ENCODE measurements around the gene POLR2A. TPM values are rescaled to one million over a fixed set of nuclear protein-coding genes. Genes with fewer than 3 reads are reported as not detected.

Gene POLR2A
- total RNA-seq, 1 donor from 2014 or later, result 151 TPM

- peak overlapping the region; percentile 30 for H2AFZ ChIP-seq (ENCODE audit: low read depth, low read length)
- H3K9me3 ChIP-seq (ENCODE audit: insufficient read depth, low read depth, low read length), result peaks cover 9% of the 10 kb centered on the region
- H3K27me3 ChIP-seq (ENCODE audit: insufficient read depth, low read length), result no peaks in the 10 kb centered on the region
- FAIRE-seq (no peak), DNase-seq (ENCODE audit: low read depth) (peak; percentile 70)
- H4K20me1 ChIP-seq (ENCODE audit: insufficient read depth, low read length), result no peaks in the 10 kb centered on the region
- TF ChIP-seq EZH2 (IDR thresholded peaks at IDR 0.05; ENCODE audit: insufficient read depth, low read length), result no peak
- no peak for TF ChIP-seq CTCF (IDR thresholded peaks at IDR 0.05; ENCODE audit: insufficient read depth, low read depth, low read length)
- peak overlapping the region; percentile 59 for H3K27ac Mint-ChIP-seq (ENCODE audit: unreplicated experiment)
- H3K27ac ChIP-seq (ENCODE audit: low read depth, low read length), result peak overlapping the region; percentile 23
- peaks cover 9% of the 10 kb centered on the region for H3K4me1 Mint-ChIP-seq (ENCODE audit: low read depth, unreplicated experiment)
- H3K4me3 Mint-ChIP-seq (ENCODE audit: unreplicated experiment), result peak overlapping the region; percentile 34
- H3K4me1 ChIP-seq (ENCODE audit: insufficient read depth, low read length), result peaks cover 5% of the 10 kb centered on the region
- peak overlapping the region; percentile 61 for H3K4me2 ChIP-seq (ENCODE audit: low read length)
- H3K36me3 Mint-ChIP-seq (ENCODE audit: low read depth, unreplicated experiment), result peaks cover 3% of the 10 kb centered on the region
- H3K27me3 Mint-ChIP-seq (ENCODE audit: low read depth, unreplicated experiment), result peaks cover 20% of the 10 kb centered on the region
- H3K79me2 ChIP-seq (ENCODE audit: insufficient read depth, low read length), result no peaks in the 10 kb centered on the region
- H3K36me3 ChIP-seq (ENCODE audit: insufficient read depth, low read length), result no peaks in the 10 kb centered on the region
- H3K9ac ChIP-seq (ENCODE audit: low read length), result peak overlapping the region; percentile 8
- H3K9me3 Mint-ChIP-seq (ENCODE audit: unreplicated experiment), result peaks cover 10% of the 10 kb centered on the region
- H3K4me3 ChIP-seq (ENCODE audit: insufficient read depth, low read depth, low read length), result no peak overlapping the region
Observed at GRCh38 chr17:7538891-7539545, 54.9 kb downstream of the POLR2A start.

GRCh38 chr17:7541074-7541621 is 57.0 kb downstream of the POLR2A start:
- H2AFZ ChIP-seq (ENCODE audit: low read depth, low read length), result no peak overlapping the region
- H3K4me2 ChIP-seq (ENCODE audit: low read length), result no peak overlapping the region
- no peaks in the 10 kb centered on the region for H3K36me3 ChIP-seq (ENCODE audit: insufficient read depth, low read length)
- Mint-ChIP-seq H3K4me3 (ENCODE audit: unreplicated experiment) (no peak overlapping the region), H3K27me3 (ENCODE audit: low read depth, unreplicated experiment) (peaks cover 23% of the 10 kb centered on the region), H3K4me1 (ENCODE audit: low read depth, unreplicated experiment) (peaks cover 9% of the 10 kb centered on the region), H3K36me3 (ENCODE audit: low read depth, unreplicated experiment) (no peaks in the 10 kb centered on the region), H3K9me3 (ENCODE audit: unreplicated experiment) (peaks cover 10% of the 10 kb centered on the region), H3K27ac (ENCODE audit: unreplicated experiment) (no peak overlapping the region)
- no peak overlapping the region for H3K9ac ChIP-seq (ENCODE audit: low read length)
- H3K27ac ChIP-seq (ENCODE audit: low read depth, low read length), result no peak overlapping the region
- H3K4me3 ChIP-seq (ENCODE audit: insufficient read depth, low read depth, low read length), result no peak overlapping the region
- FAIRE-seq (no peak), DNase-seq (ENCODE audit: low read depth) (no peak)
- H3K4me1 ChIP-seq (ENCODE audit: insufficient read depth, low read length), result peaks cover 5% of the 10 kb centered on the region
- no peaks in the 10 kb centered on the region for H4K20me1 ChIP-seq (ENCODE audit: insufficient read depth, low read length)
- peaks cover 9% of the 10 kb centered on the region for H3K9me3 ChIP-seq (ENCODE audit: insufficient read depth, low read depth, low read length)
- no peaks in the 10 kb centered on the region for H3K79me2 ChIP-seq (ENCODE audit: insufficient read depth, low read length)
- TF ChIP-seq CTCF (IDR thresholded peaks at IDR 0.05; ENCODE audit: insufficient read depth, low read depth, low read length), result no peak
- no peak for TF ChIP-seq EZH2 (IDR thresholded peaks at IDR 0.05; ENCODE audit: insufficient read depth, low read length)
- H3K27me3 ChIP-seq (ENCODE audit: insufficient read depth, low read length), result no peaks in the 10 kb centered on the region

DNA sequence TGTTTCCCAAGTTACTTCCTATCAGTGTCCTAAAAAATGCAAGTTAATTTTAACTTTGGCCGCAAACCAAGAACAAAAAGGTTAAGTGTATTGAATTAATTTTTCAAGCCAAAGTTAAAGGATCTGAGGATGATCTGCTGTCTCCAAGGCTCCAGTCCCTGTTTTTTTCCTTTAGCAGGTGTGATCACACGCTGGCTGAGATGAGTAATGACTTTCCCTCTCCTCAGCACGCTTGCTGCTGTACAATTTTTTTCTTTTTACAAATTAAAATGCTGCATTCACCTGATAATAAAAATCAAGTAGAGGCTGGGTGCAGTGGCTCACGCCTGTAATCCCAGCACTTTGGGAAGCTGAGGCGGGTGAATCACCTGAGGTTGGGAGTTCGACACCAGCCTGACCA is 60.7 kb downstream of the POLR2A start:
- TF ChIP-seq CTCF (IDR thresholded peaks at IDR 0.05; ENCODE audit: insufficient read depth, low read depth, low read length) (no peak), EZH2 (IDR thresholded peaks at IDR 0.05; ENCODE audit: insufficient read depth, low read length) (no peak)
- no peaks in the 10 kb centered on the region for H3K36me3 ChIP-seq (ENCODE audit: insufficient read depth, low read length)
- no peaks in the 10 kb centered on the region for H4K20me1 ChIP-seq (ENCODE audit: insufficient read depth, low read length)
- no peak overlapping the region for H3K27ac Mint-ChIP-seq (ENCODE audit: unreplicated experiment)
- H2AFZ ChIP-seq (ENCODE audit: low read depth, low read length), result no peak overlapping the region
- H3K4me1 Mint-ChIP-seq (ENCODE audit: low read depth, unreplicated experiment), result no peaks in the 10 kb centered on the region
- no peaks in the 10 kb centered on the region for H3K9me3 ChIP-seq (ENCODE audit: insufficient read depth, low read depth, low read length)
- no peak overlapping the region for H3K9ac ChIP-seq (ENCODE audit: low read length)
- no peak overlapping the region for H3K4me2 ChIP-seq (ENCODE audit: low read length)
- DNase-seq (ENCODE audit: low read depth) (no peak), FAIRE-seq (no peak)
- no peak overlapping the region for H3K4me3 Mint-ChIP-seq (ENCODE audit: unreplicated experiment)
- H3K4me1 ChIP-seq (ENCODE audit: insufficient read depth, low read length), result peaks cover 11% of the 10 kb centered on the region
- peaks cover 5% of the 10 kb centered on the region for H3K9me3 Mint-ChIP-seq (ENCODE audit: unreplicated experiment)
- no peaks in the 10 kb centered on the region for H3K36me3 Mint-ChIP-seq (ENCODE audit: low read depth, unreplicated experiment)
- H3K27me3 Mint-ChIP-seq (ENCODE audit: low read depth, unreplicated experiment), result peaks cover 26% of the 10 kb centered on the region
- H3K79me2 ChIP-seq (ENCODE audit: insufficient read depth, low read length), result no peaks in the 10 kb centered on the region
- H3K4me3 ChIP-seq (ENCODE audit: insufficient read depth, low read depth, low read length), result no peak overlapping the region
- H3K27ac ChIP-seq (ENCODE audit: low read depth, low read length), result no peak overlapping the region
- H3K27me3 ChIP-seq (ENCODE audit: insufficient read depth, low read length), result no peaks in the 10 kb centered on the region

Data from astrocyte (in vitro differentiated cells and primary cell).